Neural cell (in vitro differentiated cells): ENCODE data around the gene WFDC2. TPM values are rescaled to one million over a fixed set of nuclear protein-coding genes. Genes with fewer than 3 reads are reported as not detected.
"Not testable (repeated sequence)": the region's sequence is repeated elsewhere in the genome, so short reads cannot be mapped to it uniquely, and the experiment has no call there.

Experiments used
- H2AFZ ChIP-seq: fragments of 200-600, 300-800 bp; sonication (generic), shearing (Covaris generic); 2 replicates; pipeline ENCODE4 v1.6.0; 2014; ENCODE audit warnings: low read depth, mild to moderate bottlenecking, antibody characterized with exemption, low read length, moderate library complexity
- H3F3A ChIP-seq: fragments of 200-600 bp; shearing (Covaris generic); 2 replicates; pipeline ENCODE4 v1.6.1; 2016; ENCODE audit warnings: mild to moderate bottlenecking, moderate library complexity, mixed read lengths, antibody characterized with exemption, low read length; ENCODE audit not compliant: insufficient read depth, poor library complexity, severe bottlenecking
- H3K27ac ChIP-seq: fragments of 200-600, 300-800 bp; sonication (generic), shearing (Covaris generic); 2 replicates; pipeline ENCODE4 v1.5.1; 2014; ENCODE audit warnings: mild to moderate bottlenecking, low read length, moderate library complexity
- H3K27me3 ChIP-seq: fragments of 300-800, 200-600 bp; sonication (generic), shearing (Covaris generic); 2 replicates; pipeline ENCODE4 v1.6.0; 2014; ENCODE audit warnings: mild to moderate bottlenecking, low read depth, low read length, moderate library complexity; ENCODE audit not compliant: insufficient read depth
- H3K36me3 ChIP-seq: fragments of 300-800, 200-600 bp; sonication (generic), shearing (Covaris generic); 2 replicates; pipeline ENCODE4 v1.5.1; 2014; ENCODE audit warnings: mild to moderate bottlenecking, antibody characterized with exemption, low read length, moderate library complexity; ENCODE audit not compliant: insufficient read depth
- H3K4me2 ChIP-seq: fragments of 300-800, 200-600 bp; sonication (generic), shearing (Covaris generic); 2 replicates; pipeline ENCODE4 v1.6.0; 2014; ENCODE audit warnings: mild to moderate bottlenecking, low read length
- H3K4me3 ChIP-seq: fragments of 300-800, 200-600 bp; sonication (generic), shearing (Covaris generic); 2 replicates; pipeline ENCODE4 v1.5.1; 2014; ENCODE audit warnings: mild to moderate bottlenecking, low read length, moderate library complexity
- H3K79me2 ChIP-seq: fragments of 200-600 bp; shearing (Covaris generic); replicated peaks from 2 replicates; pipeline ENCODE4 v1.6.0; 2014; ENCODE audit warnings: mild to moderate bottlenecking, low read length, moderate library complexity; ENCODE audit not compliant: insufficient read depth
- H3K9ac ChIP-seq: fragments of 300-800, 200-600 bp; sonication (generic), shearing (Covaris generic); 2 replicates; pipeline ENCODE4 v1.6.1; 2016; ENCODE audit warnings: mild to moderate bottlenecking, low read length, mixed read lengths
- H3K9me2 ChIP-seq: fragments of 200-600 bp; shearing (Covaris generic); 2 replicates; pipeline ENCODE4 v1.6.1; 2016; ENCODE audit warnings: mild to moderate bottlenecking, low read length, mixed read lengths; ENCODE audit not compliant: insufficient read depth
- H3K9me3 ChIP-seq: fragments of 200-600, 300-800 bp; sonication (generic), shearing (Covaris generic); 2 replicates; pipeline ENCODE4 v1.6.1; 2016; ENCODE audit warnings: mild to moderate bottlenecking, mixed run types, low read length, moderate library complexity, mixed read lengths
- H4K20me1 ChIP-seq: fragments of 200-600 bp; shearing (Covaris generic); 2 replicates; pipeline ENCODE4 v1.6.1; 2016; ENCODE audit warnings: mild to moderate bottlenecking, mixed run types; ENCODE audit not compliant: insufficient read depth
- CTCF ChIP-seq: fragments of 450-650 bp; IDR thresholded peaks from 2 replicates; pipeline ENCODE4 v1.5.1; 2014; ENCODE audit warnings: antibody characterized with exemption, mild to moderate bottlenecking, moderate library complexity; ENCODE audit not compliant: poor library complexity, severe bottlenecking
- EP300 ChIP-seq: fragments of 450-650 bp; conservative IDR thresholded peaks from 2 replicates; pipeline ENCODE4 v1.6.1; 2014; ENCODE audit warnings: antibody characterized with exemption, mild to moderate bottlenecking, moderate library complexity; ENCODE audit not compliant: poor library complexity, severe bottlenecking
- EZH2 ChIP-seq: fragments of 200-600, 300-800 bp; shearing (Covaris generic), sonication (generic); IDR thresholded peaks from 2 replicates; pipeline ENCODE4 v1.6.1; 2014; ENCODE audit warnings: antibody characterized with exemption, low read length, borderline replicate concordance, mild to moderate bottlenecking; ENCODE audit not compliant: insufficient read depth, poor library complexity, severe bottlenecking
- MXI1 ChIP-seq: fragments of 450-650 bp; conservative IDR thresholded peaks from 2 replicates; pipeline ENCODE4 v1.6.1; 2014; ENCODE audit warnings: antibody characterized with exemption, mild to moderate bottlenecking; ENCODE audit not compliant: poor library complexity, severe bottlenecking
- POLR2AphosphoS5 ChIP-seq: IDR thresholded peaks from 2 replicates; pipeline ENCODE4 v1.6.1; 2012
- RAD21 ChIP-seq: fragments of 450-650 bp; conservative IDR thresholded peaks from 2 replicates; pipeline ENCODE4 v1.6.1; 2014; ENCODE audit warnings: antibody characterized with exemption, mild to moderate bottlenecking, moderate library complexity
- REST ChIP-seq: IDR thresholded peaks from 2 replicates; pipeline ENCODE4 v1.6.1; 2012; ENCODE audit warnings: borderline replicate concordance
- SMC3 ChIP-seq: fragments of 450-650 bp; conservative IDR thresholded peaks from 2 replicates; pipeline ENCODE4 v1.6.1; 2014; ENCODE audit warnings: antibody characterized with exemption, mild to moderate bottlenecking, moderate library complexity; ENCODE audit not compliant: poor library complexity
- TAF1 ChIP-seq: IDR thresholded peaks from 2 replicates; pipeline ENCODE4 v1.6.1; 2012; ENCODE audit warnings: low read depth
- polyA plus RNA-seq: library from polyadenylated mRNA; depleted of rRNA; stranded (reverse); fragments of >200 nt; gene quantifications from 2 replicates; pipeline ENCODE4 v1.2.3, GENCODE V29; 2014

Gene WFDC2
- polyA plus RNA-seq, 1 donor from 2014 or later: not detected

- Histone ChIP-seq H3F3A (no peaks in the 10 kb centered on the region), H3K27ac (no peak overlapping the region), H3K4me2 (no peak overlapping the region), H2AFZ (no peak overlapping the region), H3K9me3 (no peaks in the 10 kb centered on the region), H3K4me3 (peak overlapping the region; percentile 56), H3K9ac (peak overlapping the region; percentile 29), H3K36me3 (no peaks in the 10 kb centered on the region), H3K9me2 (no peaks in the 10 kb centered on the region), H3K79me2 (no peaks in the 10 kb centered on the region), H4K20me1 (no peaks in the 10 kb centered on the region), H3K27me3 (peaks cover 30% of the 10 kb centered on the region)
- TF ChIP-seq REST (no peak), CTCF (no peak), SMC3 (no peak), TAF1 (no peak), POLR2AphosphoS5 (no peak), RAD21 (no peak), EP300 (no peak), MXI1 (no peak), EZH2 (no peak)
Observed at GRCh38 chr20:45470262-45470931, 844 bp downstream of the WFDC2 start.

GRCh38 chr20:45470937-45471336, 1.4 kb downstream of the WFDC2 start:
- no peaks in the 10 kb centered on the region for H3K9me3 ChIP-seq
- no peak overlapping the region for H3K27ac ChIP-seq
- no peaks in the 10 kb centered on the region for H3K9me2 ChIP-seq
- H3K4me2 ChIP-seq: no peak overlapping the region
- no peaks in the 10 kb centered on the region for H3K36me3 ChIP-seq
- no peaks in the 10 kb centered on the region for H3F3A ChIP-seq
- H2AFZ ChIP-seq: no peak overlapping the region
- TF ChIP-seq RAD21 (peak; percentile 20), EP300 (no peak)
- H3K4me3 ChIP-seq: peak overlapping the region; percentile 56
- H3K27me3 ChIP-seq: peaks cover 30% of the 10 kb centered on the region
- no peaks in the 10 kb centered on the region for H4K20me1 ChIP-seq
- no peaks in the 10 kb centered on the region for H3K79me2 ChIP-seq
- H3K9ac ChIP-seq: peak overlapping the region; percentile 29

- H3K9ac ChIP-seq, H3K36me3 ChIP-seq, H3K4me3 ChIP-seq, H4K20me1 ChIP-seq, H3F3A ChIP-seq, H3K4me2 ChIP-seq, H2AFZ ChIP-seq, H3K27ac ChIP-seq, H3K9me3 ChIP-seq, H3K9me2 ChIP-seq, H3K79me2 ChIP-seq: not testable (repeated sequence)
- H3K27me3 ChIP-seq: peaks cover 30% of the 10 kb centered on the region
Observed at GRCh38 chr20:45472286-45472685, 2.7 kb downstream of the WFDC2 start.

GRCh38 chr20:45477530-45478148, 8.1 kb downstream of the WFDC2 start:
- H3K4me2 ChIP-seq, H3K9me3 ChIP-seq, H3K36me3 ChIP-seq, H3K9me2 ChIP-seq, H3K79me2 ChIP-seq, H4K20me1 ChIP-seq, H3F3A ChIP-seq, H3K27me3 ChIP-seq, H2AFZ ChIP-seq, H3K9ac ChIP-seq, H3K27ac ChIP-seq, H3K4me3 ChIP-seq: not testable (repeated sequence)
